Measurements from ENCODE around the gene FAM9A.

FAM9A gene

GRCh38 chrX:8801041-8801599, at the start of gene FAM9A:
Gene FAM9A (minus strand): TSS chrX:8801383. CDS start chrX:8800171, 1,212 bp downstream.
- DNase-seq (ENCODE audit: low spot score) = no peak

- DNase-seq (ENCODE audit: low spot score) = no peak
Measured at GRCh38 chrX:8850478-8850877, 49.3 kb upstream of the FAM9A start.

DNA sequence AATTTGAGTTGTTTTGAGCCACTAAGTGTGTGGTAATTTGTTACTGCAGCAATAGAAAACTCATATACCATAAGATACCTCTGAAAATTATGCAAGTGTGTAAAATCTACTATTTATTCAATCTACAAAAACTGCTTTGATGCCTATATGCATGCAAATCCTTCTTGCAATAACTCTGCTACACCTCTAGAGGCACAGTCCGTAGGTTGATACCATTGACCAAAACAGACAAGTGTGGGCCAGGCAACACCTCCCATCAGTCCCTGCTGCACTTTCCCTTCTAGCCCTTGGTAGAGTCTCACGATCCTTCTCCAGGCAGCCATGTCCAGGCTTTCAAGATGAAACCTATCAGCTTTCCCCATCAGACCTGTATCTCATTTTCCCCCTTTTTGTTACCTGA, 48.8 kb upstream of the FAM9A start:
- DNase-seq (ENCODE audit: low spot score) = peak; percentile 1

- DNase-seq (ENCODE audit: low spot score) = no peak
Measured at GRCh38 chrX:8849458-8849857, 48.3 kb upstream of the FAM9A start.

GRCh38 chrX:8848911-8849310, 47.7 kb upstream of the FAM9A start:
- DNase-seq (ENCODE audit: low spot score) = no peak

GRCh38 chrX:8848441-8848840, 47.3 kb upstream of the FAM9A start:
- no peak for DNase-seq (ENCODE audit: low spot score)

- no peak for DNase-seq (ENCODE audit: low spot score)
Measured at GRCh38 chrX:8847360-8847759, 46.2 kb upstream of the FAM9A start.

DNA sequence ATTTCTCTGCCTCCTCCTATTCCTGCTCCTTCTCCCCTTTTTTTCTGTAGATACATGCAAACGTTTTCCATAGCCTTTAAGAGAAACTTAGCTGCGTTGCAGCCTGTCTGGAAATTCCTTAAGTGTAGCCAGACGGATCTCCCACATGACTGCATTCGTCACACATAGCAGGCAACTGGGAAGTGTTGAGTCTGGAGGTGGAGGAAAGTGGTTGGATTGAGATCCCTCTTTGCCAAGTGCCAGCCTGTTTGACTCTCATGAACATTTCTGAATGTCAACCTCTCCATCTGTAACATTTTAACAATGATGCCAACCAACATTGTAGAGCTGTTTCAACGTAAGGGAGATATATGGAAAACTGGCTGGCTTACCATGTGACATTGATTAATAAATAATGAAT, 45.1 kb upstream of the FAM9A start:
- DNase-seq (ENCODE audit: low spot score) = no peak

DNA sequence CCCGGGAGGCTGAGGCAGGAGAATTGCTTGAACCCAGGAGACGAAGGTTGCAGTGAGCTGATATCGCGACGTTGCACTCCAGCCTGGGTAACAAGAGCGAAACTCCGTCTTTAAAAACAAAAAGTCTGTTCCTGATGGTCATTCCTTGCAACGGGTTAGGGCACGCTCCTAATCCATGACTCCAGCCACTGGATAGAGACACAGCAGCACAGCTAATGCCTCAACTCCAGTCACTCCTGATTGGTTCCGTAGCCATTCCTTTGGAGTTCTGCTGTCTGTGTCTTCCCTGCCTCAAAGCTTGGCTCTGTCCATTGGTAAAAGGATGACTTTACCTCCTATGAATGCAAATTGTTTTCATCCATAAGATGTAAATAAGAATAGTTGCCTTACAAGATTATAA, 44.3 kb upstream of the FAM9A start:
- no peak for DNase-seq (ENCODE audit: low spot score)

DNA sequence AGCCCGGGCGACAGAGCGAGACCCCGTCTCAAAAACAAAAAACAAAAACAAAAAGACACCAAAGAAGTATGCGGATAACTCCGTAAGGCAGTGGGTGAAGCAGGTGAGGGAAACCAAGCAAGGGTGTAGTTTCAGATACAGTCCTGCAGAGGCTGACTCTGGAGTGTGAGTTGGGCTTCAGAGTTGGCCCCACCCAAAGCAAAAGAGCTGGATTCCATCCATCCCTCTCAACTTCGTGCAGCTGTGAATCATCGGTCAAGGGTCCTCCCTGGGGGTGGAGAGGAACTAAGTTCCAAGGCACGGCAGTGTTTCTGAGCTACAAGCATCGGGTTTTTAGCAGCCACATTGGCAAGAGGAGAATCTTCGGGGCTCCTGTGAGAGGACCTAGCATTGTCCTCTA, 43.9 kb upstream of the FAM9A start:
- no peak for DNase-seq (ENCODE audit: low spot score)

- no peak for DNase-seq (ENCODE audit: low spot score)
Measured at GRCh38 chrX:8844157-8844556, 43.0 kb upstream of the FAM9A start.

DNA sequence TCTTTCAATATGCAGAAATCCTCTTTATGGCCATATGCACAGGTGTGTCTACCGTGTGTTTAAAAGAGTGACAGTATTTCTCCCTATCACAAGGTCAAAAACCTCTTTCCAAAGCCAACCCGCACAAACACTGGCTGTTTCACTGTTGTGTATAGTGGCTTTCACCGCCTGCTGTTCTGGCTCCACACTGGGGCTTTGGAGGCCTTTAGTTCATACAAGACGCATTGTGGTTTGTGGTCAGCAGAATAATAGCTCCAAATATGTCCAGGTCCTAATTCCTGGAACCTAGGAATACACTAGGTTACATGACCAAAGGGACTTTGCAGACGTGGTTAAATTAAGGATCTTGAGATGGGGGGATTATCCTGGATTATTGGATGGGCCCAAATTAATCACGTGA, 40.7 kb upstream of the FAM9A start:
- DNase-seq (ENCODE audit: low spot score) = no peak

- no peak for DNase-seq (ENCODE audit: low spot score)
Measured at GRCh38 chrX:8834392-8834791, 33.2 kb upstream of the FAM9A start.

DNA sequence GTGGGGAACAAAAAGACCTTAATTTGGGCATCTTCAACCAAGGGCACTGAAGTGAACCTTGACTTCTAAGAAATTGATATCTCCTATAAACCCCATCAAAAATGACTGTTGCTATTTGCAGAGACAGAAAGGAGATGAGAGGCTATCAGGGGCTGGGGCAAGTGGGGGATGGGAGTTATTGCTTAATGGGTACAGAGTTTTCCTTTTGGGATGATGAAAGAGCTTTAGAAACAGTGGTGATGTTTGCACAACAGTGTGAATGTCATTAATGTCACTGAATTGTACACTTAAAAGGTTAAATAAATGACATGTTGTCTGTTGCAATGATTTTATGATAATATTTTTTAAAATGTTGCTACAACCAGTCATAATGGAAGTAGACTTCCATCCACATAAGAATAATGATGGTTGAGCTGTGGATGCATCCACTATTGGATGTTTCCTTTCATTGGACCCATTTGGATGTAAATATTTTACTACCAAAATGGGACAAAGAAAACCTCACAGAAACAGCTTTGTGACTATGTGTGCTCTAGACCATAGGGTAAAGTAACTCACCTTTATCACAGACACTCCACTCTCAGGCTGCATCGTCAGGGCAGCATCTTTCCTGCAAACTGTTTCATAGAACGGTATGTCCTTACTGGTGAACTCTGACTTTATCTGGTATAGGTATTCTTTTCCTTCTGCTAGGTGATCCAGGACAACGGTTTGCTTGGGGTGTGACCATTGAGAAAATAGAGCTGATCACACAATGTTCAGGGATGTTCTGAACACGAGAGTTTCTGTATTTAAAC, 31.6 kb upstream of the FAM9A start:
- DNase-seq (ENCODE audit: low spot score) = no peak

- no peak for DNase-seq (ENCODE audit: low spot score)
Measured at GRCh38 chrX:8823698-8824097, 22.5 kb upstream of the FAM9A start.

GRCh38 chrX:8822002-8822401, 20.8 kb upstream of the FAM9A start:
- DNase-seq (ENCODE audit: low spot score) = no peak

DNA sequence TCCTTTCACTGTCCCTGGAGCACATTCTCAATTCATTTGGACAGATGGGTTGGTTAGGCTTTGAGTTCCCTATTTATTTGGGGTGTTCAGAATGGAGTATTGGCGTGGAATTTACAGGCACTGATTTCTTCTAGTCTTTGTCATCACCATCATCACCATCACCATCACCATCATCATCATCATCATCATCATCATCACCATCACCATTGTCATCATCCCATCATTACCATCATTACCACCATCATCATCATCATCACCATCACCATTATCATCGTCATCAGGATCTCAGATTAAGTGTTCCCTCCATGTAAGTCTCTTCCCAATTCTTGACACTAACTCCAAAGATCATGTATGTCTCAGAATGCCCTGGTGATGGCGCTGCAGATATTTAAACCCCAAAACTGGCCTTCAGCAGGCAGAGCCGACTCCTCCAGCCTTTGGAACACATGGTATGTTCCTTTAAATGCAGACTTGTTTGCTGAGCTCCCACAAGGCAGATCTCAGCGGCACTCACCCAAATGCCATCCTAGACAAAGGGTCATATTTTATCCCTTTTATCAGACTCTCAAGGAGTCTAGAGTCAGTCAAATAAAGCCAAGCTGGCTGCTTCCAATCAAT, 19.8 kb upstream of the FAM9A start:
- DNase-seq (ENCODE audit: low spot score) = no peak

GRCh38 chrX:8815460-8816065, 14.4 kb upstream of the FAM9A start:
- peak; percentile 15 for DNase-seq (ENCODE audit: low spot score)

DNA sequence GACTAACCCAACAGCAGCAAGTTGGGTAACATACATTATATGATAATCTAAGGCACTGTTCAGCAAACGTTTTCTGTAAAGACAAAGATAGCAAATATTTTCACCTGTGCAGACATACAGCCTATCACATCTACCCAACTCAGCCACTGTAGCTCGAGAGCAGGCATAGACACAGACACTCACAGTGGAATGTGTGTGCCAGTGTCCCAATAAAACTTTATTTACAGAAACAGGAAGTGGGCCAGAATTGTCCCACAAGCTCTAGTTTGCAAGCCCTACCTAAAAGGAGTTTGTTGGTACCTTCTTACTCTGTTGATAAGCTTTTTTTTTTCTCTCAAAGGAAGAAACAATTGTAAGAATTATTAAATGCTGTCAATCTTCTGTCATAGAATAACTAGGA, 11.9 kb upstream of the FAM9A start:
- no peak for DNase-seq (ENCODE audit: low spot score)

DNA sequence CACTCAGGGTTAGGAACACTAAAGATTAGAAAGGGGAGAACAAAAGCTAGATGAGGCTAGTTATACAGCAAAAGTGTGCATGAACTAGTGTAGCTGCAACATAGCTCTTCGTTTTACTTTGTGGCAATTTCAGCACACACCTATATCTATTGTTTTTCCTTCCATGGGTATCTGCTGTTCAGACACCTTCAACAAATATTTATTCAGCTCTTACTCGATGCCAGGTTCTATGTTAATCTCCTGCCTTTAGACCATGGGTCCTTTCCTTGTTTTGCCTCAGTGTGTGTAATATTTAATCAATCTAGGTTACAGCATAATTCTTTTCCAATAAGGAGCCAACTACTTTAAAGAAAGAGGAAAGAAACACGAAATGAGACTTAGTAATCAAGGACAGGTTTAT, 10.4 kb upstream of the FAM9A start:
- no peak for DNase-seq (ENCODE audit: low spot score)

DNA sequence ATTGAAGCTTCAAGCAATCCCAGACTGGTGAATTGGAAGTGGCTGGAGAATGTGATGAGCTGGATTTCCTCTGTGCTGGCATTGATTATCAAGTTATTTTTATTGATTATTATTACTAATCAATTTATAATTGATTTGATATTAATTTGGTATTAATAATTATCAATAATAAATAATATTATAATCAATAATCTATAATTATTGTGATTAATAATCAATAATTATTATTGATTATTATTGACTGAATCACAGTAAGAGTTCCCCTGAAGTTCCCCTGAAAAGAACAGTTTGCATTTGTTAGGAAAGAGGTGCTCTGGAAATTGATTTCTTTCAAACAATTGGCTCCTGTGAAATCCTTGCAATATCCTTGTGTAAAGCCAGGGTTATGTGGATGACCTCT, 7.5 kb upstream of the FAM9A start:
- DNase-seq (ENCODE audit: low spot score) = no peak

DNA sequence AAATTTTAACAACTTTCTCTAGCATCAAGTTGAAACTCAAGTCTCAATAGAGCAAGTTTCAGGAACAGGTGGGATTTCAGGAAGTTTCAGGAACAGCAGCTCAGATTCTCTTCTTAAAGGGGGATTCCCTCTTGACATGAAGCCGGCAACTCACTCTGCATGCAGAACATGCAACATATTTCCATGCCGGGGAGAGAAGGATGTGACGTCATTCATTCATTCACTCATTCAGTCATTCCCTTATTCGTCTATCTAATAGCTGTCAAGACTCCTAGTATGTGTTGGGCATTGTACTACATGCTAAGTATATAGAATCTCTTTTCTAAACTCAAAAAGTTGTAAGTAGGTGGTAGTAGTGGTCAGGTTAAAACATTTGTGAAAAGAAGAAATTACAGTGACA, 4.8 kb upstream of the FAM9A start:
- DNase-seq (ENCODE audit: low spot score) = no peak

GRCh38 chrX:8805046-8805445, 3.9 kb upstream of the FAM9A start:
- DNase-seq (ENCODE audit: low spot score) = no peak
